CD4-positive, alpha-beta T cell (primary cell): ENCODE data around the gene AGRN. TPM values are rescaled to one million over a fixed set of nuclear protein-coding genes. Genes with fewer than 3 reads are reported as not detected.
"Not testable (repeated sequence)": the region's sequence is repeated elsewhere in the genome, so short reads cannot be mapped to it uniquely, and the experiment has no call there.

Experiments used
- ATAC-seq: fragments of 200-7000 bp; cut with Tn5 transposase; one replicate; pipeline ENCODE4 v1.10.0; 2022; ENCODE audit warnings: mild to moderate bottlenecking; ENCODE audit not compliant: poor library complexity
- CTCF ChIA-PET: fragments of 350-600 bp; sonication (Branson Sonifier 250); formaldehyde crosslinking; loops from one replicate; lab custom pipeline; 2021; ENCODE audit warnings: antibody characterized with exemption, inconsistent platforms; lab: Charles Lee
- POLR2A ChIA-PET: fragments of 350-600 bp; sonication (Branson Sonifier 250); formaldehyde crosslinking; loops from one replicate; lab custom pipeline; 2021; ENCODE audit warnings: antibody characterized with exemption, inconsistent platforms; lab: Charles Lee
- DNase-seq, 14 experiments: peaks; one replicate each; pipeline ENCODE4 v3.0.0-alpha.2; 2013 to 2020; ENCODE audit warnings: mixed read lengths in 2 of 14
- H3K27ac ChIP-seq, 2 donors: one replicate each; pipeline versions ENCODE4 v1.5.1 to v1.7.0; 2013; ENCODE audit warnings: low read length in 2 of 2, low read depth in 1 of 2, mild to moderate bottlenecking in 1 of 2
- H3K27me3 ChIP-seq, 2 experiments: 1 replicate in 1 of 2; 2 replicates in 1 of 2; pipeline versions ENCODE4 v1.6.1 to v1.7.0; 2013; ENCODE audit warnings: low read length in 2 of 2, control low read depth in 1 of 2, mild to moderate bottlenecking in 1 of 2, moderate library complexity in 1 of 2; ENCODE audit not compliant: insufficient read depth in 2 of 2, control insufficient read depth in 1 of 2
- H3K36me3 ChIP-seq: one replicate; pipeline ENCODE4 v1.6.1; 2013; ENCODE audit warnings: low read length, control low read depth; ENCODE audit not compliant: insufficient read depth
- H3K4me1 ChIP-seq: one replicate; pipeline ENCODE4 v1.6.1; 2013; ENCODE audit warnings: low read length, control low read depth; ENCODE audit not compliant: insufficient read depth
- H3K4me3 ChIP-seq: one replicate; pipeline ENCODE4 v1.5.1; 2013; ENCODE audit warnings: mild to moderate bottlenecking, low read length, moderate library complexity
- H3K9me3 ChIP-seq, 2 experiments: 1 replicate in 1 of 2; 2 replicates in 1 of 2; pipeline versions ENCODE4 v1.6.1 to v1.7.0; 2013; ENCODE audit warnings: low read length in 2 of 2, mild to moderate bottlenecking in 2 of 2, control low read depth in 1 of 2, moderate library complexity in 1 of 2; ENCODE audit not compliant: control insufficient read depth in 1 of 2, insufficient read depth in 1 of 2
- H3K27ac Mint-ChIP-seq: one replicate; pipeline ENCODE4 v1.8.0; 2020; ENCODE audit warnings: mixed read lengths
- H3K27me3 Mint-ChIP-seq: one replicate; pipeline ENCODE4 v1.8.0; 2021; ENCODE audit warnings: mixed read lengths
- H3K36me3 Mint-ChIP-seq: one replicate; pipeline ENCODE4 v1.8.0; 2021; ENCODE audit warnings: low read depth, mixed read lengths
- H3K4me1 Mint-ChIP-seq: one replicate; pipeline ENCODE4 v1.8.0; 2021; ENCODE audit warnings: low read depth, mixed read lengths
- H3K4me3 Mint-ChIP-seq: one replicate; pipeline ENCODE4 v1.8.0; 2020; ENCODE audit warnings: mild to moderate bottlenecking, mixed read lengths
- H3K9me3 Mint-ChIP-seq: one replicate; pipeline ENCODE4 v1.8.0; 2020; ENCODE audit warnings: mixed read lengths
- CTCF ChIP-seq: fragments of 200-600 bp; IDR thresholded peaks from one replicate; pipeline ENCODE4 v1.8.0; 2022; ENCODE audit warnings: antibody characterized with exemption, mild to moderate bottlenecking
- intact Hi-C, 2 experiments: fragments of 100-400 bp; cut with DNase I in 1 of 2; cut with micrococcal nuclease in 1 of 2; formaldehyde crosslinking; loops; one replicate each; pipeline versions ENCODE4 v1.15.1 to v1.9.0; 2023 to 2025; cut with DNase I, micrococcal nuclease
- total RNA-seq, 174 experiments: library from RNA in 2 of 174; stranded (reverse) in 2 of 174; gene quantifications; one replicate each; pipeline ENCODE4 v1.2.3 and lab custom pipeline; 2021 to 2026

Gene AGRN
- total RNA-seq, 2 experiments from 2014 or later: 1.5 to 2.0 TPM

- no peaks in the 10 kb centered on the region for H3K36me3 ChIP-seq
- POLR2A ChIA-PET: interaction anchor here (1.0 kb wide), 1 partner anchor 13 kb away, joined by 3 read pairs; no protein-coding TSS in a partner anchor
- Mint-ChIP-seq H3K9me3 (no peaks in the 10 kb centered on the region), H3K27me3 (peaks cover 53% of the 10 kb centered on the region), H3K4me3 (no peak overlapping the region), H3K4me1 (peaks cover 14% of the 10 kb centered on the region), H3K36me3 (peaks cover under 1% of the 10 kb centered on the region), H3K27ac (no peak overlapping the region)
- H3K27ac ChIP-seq: no peak overlapping the region
- CTCF ChIA-PET: no interaction called here
- no peak for ATAC-seq
- intact Hi-C loops: no loop called here
- H3K4me3 ChIP-seq: no peak overlapping the region
- peaks cover 0 to 18% of the 10 kb centered on the region in 2 experiments for H3K9me3 ChIP-seq
- H3K4me1 ChIP-seq: peaks cover 27% of the 10 kb centered on the region
- DNase-seq: peak in 1 of 14 experiments; percentile 20
- TF ChIP-seq CTCF: no peak
- H3K27me3 ChIP-seq: peaks cover 46 to 54% of the 10 kb centered on the region in 2 experiments
Observed at GRCh38 chr1:1005774-1006304, 14.1 kb upstream of the AGRN start.

GRCh38 chr1:1006305-1007159 lies 13.4 kb upstream of the AGRN start:
- no peak for TF ChIP-seq CTCF
- ChIA-PET CTCF (interaction anchor here (0.8 to 1.8 kb wide), 3 partner anchors 13 to 58 kb away, joined by 3 to 4 read pairs (median 3); no protein-coding TSS in a partner anchor), POLR2A (interaction anchor here (1.0 kb wide), 1 partner anchor 13 kb away, joined by 3 read pairs; no protein-coding TSS in a partner anchor)
- Histone ChIP-seq H3K9me3 (peaks cover 0 to 12% of the 10 kb centered on the region in 2 experiments), H3K27ac (no peak overlapping the region), H3K27me3 (peaks cover 39 to 47% of the 10 kb centered on the region in 2 experiments), H3K4me3 (no peak overlapping the region), H3K36me3 (no peaks in the 10 kb centered on the region), H3K4me1 (peaks cover 20% of the 10 kb centered on the region)
- H3K27ac Mint-ChIP-seq: no peak overlapping the region
- no peaks in the 10 kb centered on the region for H3K9me3 Mint-ChIP-seq
- intact Hi-C loops: no loop called here
- H3K36me3 Mint-ChIP-seq: no peaks in the 10 kb centered on the region
- DNase-seq (peak in 1 of 14 experiments; percentile 24), ATAC-seq (no peak)
- H3K4me1 Mint-ChIP-seq: peaks cover 9% of the 10 kb centered on the region
- H3K4me3 Mint-ChIP-seq: no peak overlapping the region
- peaks cover 48% of the 10 kb centered on the region for H3K27me3 Mint-ChIP-seq

GRCh38 chr1:1010131-1010530 lies 9.8 kb upstream of the AGRN start:
- H3K36me3 Mint-ChIP-seq, intact Hi-C loops, H3K9me3 Mint-ChIP-seq, POLR2A ChIA-PET, H3K27ac Mint-ChIP-seq, H3K9me3 ChIP-seq, H3K4me3 ChIP-seq, H3K4me3 Mint-ChIP-seq, H3K36me3 ChIP-seq, ATAC-seq, H3K27ac ChIP-seq: not testable (repeated sequence)
- peaks cover 25% of the 10 kb centered on the region for H3K4me1 Mint-ChIP-seq
- H3K27me3 ChIP-seq: peaks cover 8 to 15% of the 10 kb centered on the region in 2 experiments
- CTCF ChIA-PET: interaction anchor here (0.9 kb wide), 1 partner anchor 8 kb away, joined by 5 read pairs; no protein-coding TSS in a partner anchor
- H3K4me1 ChIP-seq: peaks cover 27% of the 10 kb centered on the region
- H3K27me3 Mint-ChIP-seq: peaks cover 20% of the 10 kb centered on the region
- DNase-seq: peak in 1 of 14 experiments; percentile 4
